ENCODE results near the gene FREY1. TPM values are rescaled to one million over a fixed set of nuclear protein-coding genes. Genes with fewer than 3 reads are reported as not detected.

FREY1 gene
- total and polyA plus RNA-seq, 2 donors (not counting 1 experiment from before 2014, with no cell fraction given) = 0.82 to 6.6 TPM

- Histone ChIP-seq H4K20me1 (ENCODE audit: control insufficient read depth, insufficient read depth, low read length, poor library complexity, severe bottlenecking) (no peaks in the 10 kb centered on the region), H3K79me2 (ENCODE audit: control insufficient read depth, insufficient read depth, low read length) (peaks cover 19% of the 10 kb centered on the region), H2AFZ (ENCODE audit: insufficient read depth, low read depth, low read length, poor library complexity, severe bottlenecking) (no peak overlapping the region), H3K9ac (ENCODE audit: low read length) (no peak overlapping the region), H3K36me3 (replicated peaks in 1 of 2; ENCODE audit: control extremely low read depth in 1 of 2, control insufficient read depth in 1 of 2, extremely low read depth in 1 of 2, insufficient read depth in 2 of 2, low read length in 1 of 2) (peaks cover 0 to 21% of the 10 kb centered on the region in 2 experiments), H3K4me2 (replicated peaks; ENCODE audit: low read depth, low read length, poor library complexity, severe bottlenecking) (no peak overlapping the region), H3K27ac (ENCODE audit: low read length in 2 of 2) (peak overlapping the region in 1 of 2 donors; percentile 32), H3K4me3 (ENCODE audit: control extremely low read depth in 1 of 5, extremely low read depth in 1 of 5, insufficient read depth in 1 of 5, low read depth in 2 of 5, low read length in 4 of 5) (no peak overlapping the region), H3K27me3 (replicated peaks in 1 of 4; ENCODE audit: control extremely low read depth in 1 of 4, control insufficient read depth in 3 of 4, insufficient read depth in 4 of 4, low read length in 3 of 4) (no peaks in the 10 kb centered on the region), H3K9me3 (ENCODE audit: control extremely low read depth in 1 of 3, control insufficient read depth in 2 of 3, insufficient read depth in 1 of 3, low read length in 2 of 3) (no peaks in the 10 kb centered on the region), H3K4me1 (ENCODE audit: control insufficient read depth in 2 of 2, insufficient read depth in 2 of 2, low read length in 2 of 2) (peaks cover 30 to 33% of the 10 kb centered on the region in 2 donors)
- ATAC-seq (ENCODE audit: low read depth) (no peak), DNase-seq (no peak)
- CTCF ChIA-PET = interaction anchor here (1.4 to 5.8 kb wide), 4 partner anchors 11 to 69 kb away, joined by 3 to 36 read pairs (median 8); no protein-coding TSS in a partner anchor
- WGBS (ENCODE audit: insufficient coverage) = 73% methylated on average over 2 of the region's 4 CpGs
- Mint-ChIP-seq H3K27ac (peak overlapping the region; percentile 28), H3K4me3 (no peak overlapping the region), H3K27me3 (no peaks in the 10 kb centered on the region), H3K9me3 (ENCODE audit: insufficient read depth) (no peaks in the 10 kb centered on the region), H3K4me1 (peaks cover 39% of the 10 kb centered on the region)
- no peak for TF ChIP-seq EZH2 (IDR thresholded peaks at IDR 0.05; ENCODE audit: borderline replicate concordance, insufficient read depth, low read depth, low read length, poor library complexity, severe bottlenecking)
- no peak for TF ChIP-seq CTCF (IDR thresholded peaks at IDR 0.05)
- intact Hi-C loops (cut with micrococcal nuclease) = no loop called here
- POLR2A ChIA-PET = interaction anchor here (0.6 kb wide), 1 partner anchor 96 kb away, joined by 9 read pairs; no protein-coding TSS in a partner anchor
These were observed 34.2 kb upstream of the FREY1 start for GRCh38 chr11:45941285-45941684.

GRCh38 chr11:45939836-45940235 is 32.8 kb upstream of the FREY1 start:
- Histone ChIP-seq H3K36me3 (replicated peaks in 1 of 2; ENCODE audit: control extremely low read depth in 1 of 2, control insufficient read depth in 1 of 2, extremely low read depth in 1 of 2, insufficient read depth in 2 of 2, low read length in 1 of 2) (peaks cover 0 to 9% of the 10 kb centered on the region in 2 experiments), H4K20me1 (ENCODE audit: control insufficient read depth, insufficient read depth, low read length, poor library complexity, severe bottlenecking) (no peaks in the 10 kb centered on the region), H2AFZ (ENCODE audit: insufficient read depth, low read depth, low read length, poor library complexity, severe bottlenecking) (no peak overlapping the region), H3K4me3 (ENCODE audit: control extremely low read depth in 1 of 5, extremely low read depth in 1 of 5, insufficient read depth in 1 of 5, low read depth in 2 of 5, low read length in 4 of 5) (no peak overlapping the region), H3K27ac (ENCODE audit: low read length in 2 of 2) (peak overlapping the region; percentile 13 to 92), H3K9ac (ENCODE audit: low read length) (no peak overlapping the region), H3K79me2 (ENCODE audit: control insufficient read depth, insufficient read depth, low read length) (peaks cover 26% of the 10 kb centered on the region), H3K4me1 (ENCODE audit: control insufficient read depth in 2 of 2, insufficient read depth in 2 of 2, low read length in 2 of 2) (peaks cover 45 to 48% of the 10 kb centered on the region in 2 donors), H3K9me3 (ENCODE audit: control extremely low read depth in 1 of 3, control insufficient read depth in 2 of 3, insufficient read depth in 1 of 3, low read length in 2 of 3) (no peaks in the 10 kb centered on the region), H3K27me3 (replicated peaks in 1 of 4; ENCODE audit: control extremely low read depth in 1 of 4, control insufficient read depth in 3 of 4, insufficient read depth in 4 of 4, low read length in 3 of 4) (no peaks in the 10 kb centered on the region), H3K4me2 (replicated peaks; ENCODE audit: low read depth, low read length, poor library complexity, severe bottlenecking) (peak overlapping the region; percentile 37)
- ChIA-PET POLR2A (interaction anchor here (1.0 to 10.9 kb wide), 3 partner anchors 8 to 19 kb away, joined by 6 to 162 read pairs (median 6); partner anchors contain the start of genes LARGE2 and PEX16), CTCF (interaction anchor here (1.0 to 11.4 kb wide), 5 partner anchors 8 to 26 kb away, joined by 3 to 98 read pairs (median 10); partner anchors contain the start of genes LARGE2 and PEX16)
- H3K27ac Mint-ChIP-seq = peak overlapping the region; percentile 43
- WGBS (ENCODE audit: insufficient coverage) = no CpG with 5 or more reads among the region's 2 CpGs
- H3K4me1 Mint-ChIP-seq = peaks cover 52% of the 10 kb centered on the region
- TF ChIP-seq CTCF (IDR thresholded peaks at IDR 0.05) = no peak
- no peak for TF ChIP-seq EZH2 (IDR thresholded peaks at IDR 0.05; ENCODE audit: borderline replicate concordance, insufficient read depth, low read depth, low read length, poor library complexity, severe bottlenecking)
- intact Hi-C loops (cut with micrococcal nuclease) = loop anchor here (10.0 kb wide), 1 partner anchor 1615 kb away; the partner anchor contains the start of gene CELF1
- DNase-seq = no peak
- H3K4me3 Mint-ChIP-seq = no peak overlapping the region
- H3K27me3 Mint-ChIP-seq = no peaks in the 10 kb centered on the region
- H3K9me3 Mint-ChIP-seq (ENCODE audit: insufficient read depth) = no peaks in the 10 kb centered on the region
- no peak for ATAC-seq (ENCODE audit: low read depth)

Data from B cell (primary cell).